Neural cell (in vitro differentiated cells): Measurements from ENCODE around the gene GPR157. TPM values are rescaled to one million over a fixed set of nuclear protein-coding genes. Genes with fewer than 3 reads are reported as not detected.

Source experiments
- H2AFZ ChIP-seq: fragments of 200-600, 300-800 bp; sonication (generic), shearing (Covaris generic); 2 replicates; pipeline ENCODE4 v1.6.0; 2014; ENCODE audit warnings: low read depth, mild to moderate bottlenecking, antibody characterized with exemption, low read length, moderate library complexity
- H3F3A ChIP-seq: fragments of 200-600 bp; shearing (Covaris generic); 2 replicates; pipeline ENCODE4 v1.6.1; 2016; ENCODE audit warnings: mild to moderate bottlenecking, moderate library complexity, mixed read lengths, antibody characterized with exemption, low read length; ENCODE audit not compliant: insufficient read depth, poor library complexity, severe bottlenecking
- H3K27ac ChIP-seq: fragments of 200-600, 300-800 bp; sonication (generic), shearing (Covaris generic); 2 replicates; pipeline ENCODE4 v1.5.1; 2014; ENCODE audit warnings: mild to moderate bottlenecking, low read length, moderate library complexity
- H3K27me3 ChIP-seq: fragments of 300-800, 200-600 bp; sonication (generic), shearing (Covaris generic); 2 replicates; pipeline ENCODE4 v1.6.0; 2014; ENCODE audit warnings: mild to moderate bottlenecking, low read depth, low read length, moderate library complexity; ENCODE audit not compliant: insufficient read depth
- H3K36me3 ChIP-seq: fragments of 300-800, 200-600 bp; sonication (generic), shearing (Covaris generic); 2 replicates; pipeline ENCODE4 v1.5.1; 2014; ENCODE audit warnings: mild to moderate bottlenecking, antibody characterized with exemption, low read length, moderate library complexity; ENCODE audit not compliant: insufficient read depth
- H3K4me2 ChIP-seq: fragments of 300-800, 200-600 bp; sonication (generic), shearing (Covaris generic); 2 replicates; pipeline ENCODE4 v1.6.0; 2014; ENCODE audit warnings: mild to moderate bottlenecking, low read length
- H3K4me3 ChIP-seq: fragments of 300-800, 200-600 bp; sonication (generic), shearing (Covaris generic); 2 replicates; pipeline ENCODE4 v1.5.1; 2014; ENCODE audit warnings: mild to moderate bottlenecking, low read length, moderate library complexity
- H3K79me2 ChIP-seq: fragments of 200-600 bp; shearing (Covaris generic); replicated peaks from 2 replicates; pipeline ENCODE4 v1.6.0; 2014; ENCODE audit warnings: mild to moderate bottlenecking, low read length, moderate library complexity; ENCODE audit not compliant: insufficient read depth
- H3K9ac ChIP-seq: fragments of 300-800, 200-600 bp; sonication (generic), shearing (Covaris generic); 2 replicates; pipeline ENCODE4 v1.6.1; 2016; ENCODE audit warnings: mild to moderate bottlenecking, low read length, mixed read lengths
- H3K9me2 ChIP-seq: fragments of 200-600 bp; shearing (Covaris generic); 2 replicates; pipeline ENCODE4 v1.6.1; 2016; ENCODE audit warnings: mild to moderate bottlenecking, low read length, mixed read lengths; ENCODE audit not compliant: insufficient read depth
- H3K9me3 ChIP-seq: fragments of 200-600, 300-800 bp; sonication (generic), shearing (Covaris generic); 2 replicates; pipeline ENCODE4 v1.6.1; 2016; ENCODE audit warnings: mild to moderate bottlenecking, mixed run types, low read length, moderate library complexity, mixed read lengths
- H4K20me1 ChIP-seq: fragments of 200-600 bp; shearing (Covaris generic); 2 replicates; pipeline ENCODE4 v1.6.1; 2016; ENCODE audit warnings: mild to moderate bottlenecking, mixed run types; ENCODE audit not compliant: insufficient read depth
- CTCF ChIP-seq: fragments of 450-650 bp; IDR thresholded peaks from 2 replicates; pipeline ENCODE4 v1.5.1; 2014; ENCODE audit warnings: antibody characterized with exemption, mild to moderate bottlenecking, moderate library complexity; ENCODE audit not compliant: poor library complexity, severe bottlenecking
- EP300 ChIP-seq: fragments of 450-650 bp; conservative IDR thresholded peaks from 2 replicates; pipeline ENCODE4 v1.6.1; 2014; ENCODE audit warnings: antibody characterized with exemption, mild to moderate bottlenecking, moderate library complexity; ENCODE audit not compliant: poor library complexity, severe bottlenecking
- EZH2 ChIP-seq: fragments of 200-600, 300-800 bp; shearing (Covaris generic), sonication (generic); IDR thresholded peaks from 2 replicates; pipeline ENCODE4 v1.6.1; 2014; ENCODE audit warnings: antibody characterized with exemption, low read length, borderline replicate concordance, mild to moderate bottlenecking; ENCODE audit not compliant: insufficient read depth, poor library complexity, severe bottlenecking
- MXI1 ChIP-seq: fragments of 450-650 bp; conservative IDR thresholded peaks from 2 replicates; pipeline ENCODE4 v1.6.1; 2014; ENCODE audit warnings: antibody characterized with exemption, mild to moderate bottlenecking; ENCODE audit not compliant: poor library complexity, severe bottlenecking
- POLR2AphosphoS5 ChIP-seq: IDR thresholded peaks from 2 replicates; pipeline ENCODE4 v1.6.1; 2012
- RAD21 ChIP-seq: fragments of 450-650 bp; conservative IDR thresholded peaks from 2 replicates; pipeline ENCODE4 v1.6.1; 2014; ENCODE audit warnings: antibody characterized with exemption, mild to moderate bottlenecking, moderate library complexity
- REST ChIP-seq: IDR thresholded peaks from 2 replicates; pipeline ENCODE4 v1.6.1; 2012; ENCODE audit warnings: borderline replicate concordance
- SMC3 ChIP-seq: fragments of 450-650 bp; conservative IDR thresholded peaks from 2 replicates; pipeline ENCODE4 v1.6.1; 2014; ENCODE audit warnings: antibody characterized with exemption, mild to moderate bottlenecking, moderate library complexity; ENCODE audit not compliant: poor library complexity
- TAF1 ChIP-seq: IDR thresholded peaks from 2 replicates; pipeline ENCODE4 v1.6.1; 2012; ENCODE audit warnings: low read depth
- polyA plus RNA-seq: library from polyadenylated mRNA; depleted of rRNA; stranded (reverse); fragments of >200 nt; gene quantifications from 2 replicates; pipeline ENCODE4 v1.2.3, GENCODE V29; 2014

Gene GPR157
- polyA plus RNA-seq, 1 donor from 2014 or later: not detected

- Histone ChIP-seq H2AFZ (no peak overlapping the region), H3K27ac (no peak overlapping the region), H3K4me3 (no peak overlapping the region), H3K36me3 (no peaks in the 10 kb centered on the region), H3K9me2 (no peaks in the 10 kb centered on the region), H3K4me2 (no peak overlapping the region), H3K27me3 (no peaks in the 10 kb centered on the region), H3K9me3 (no peaks in the 10 kb centered on the region), H3F3A (no peaks in the 10 kb centered on the region), H3K9ac (no peak overlapping the region), H4K20me1 (no peaks in the 10 kb centered on the region), H3K79me2 (no peaks in the 10 kb centered on the region)
- no peak for TF ChIP-seq EP300
- no peak for TF ChIP-seq RAD21
- TF ChIP-seq MXI1: no peak
- TF ChIP-seq POLR2AphosphoS5: no peak
- no peak for TF ChIP-seq CTCF
- no peak for TF ChIP-seq SMC3
- TF ChIP-seq REST: no peak
- no peak for TF ChIP-seq EZH2
- TF ChIP-seq TAF1: no peak
Observed at GRCh38 chr1:9119745-9120144, 9.2 kb downstream of the GPR157 start.

- H3K79me2 ChIP-seq: no peaks in the 10 kb centered on the region
- no peaks in the 10 kb centered on the region for H4K20me1 ChIP-seq
- H3K36me3 ChIP-seq: no peaks in the 10 kb centered on the region
- no peak overlapping the region for H3K27ac ChIP-seq
- H3K4me3 ChIP-seq: no peak overlapping the region
- no peaks in the 10 kb centered on the region for H3K9me2 ChIP-seq
- no peaks in the 10 kb centered on the region for H3K9me3 ChIP-seq
- H3F3A ChIP-seq: no peaks in the 10 kb centered on the region
- no peak for TF ChIP-seq REST
- no peak for TF ChIP-seq MXI1
- no peak for TF ChIP-seq RAD21
- no peak for TF ChIP-seq SMC3
- TF ChIP-seq CTCF: no peak
- no peak for TF ChIP-seq TAF1
- no peak overlapping the region for H2AFZ ChIP-seq
- no peak overlapping the region for H3K9ac ChIP-seq
- no peaks in the 10 kb centered on the region for H3K27me3 ChIP-seq
- no peak overlapping the region for H3K4me2 ChIP-seq
Observed at GRCh38 chr1:9118186-9118585, 10.7 kb downstream of the GPR157 start.
